ENCODE data around the gene OSBPL6.

- TF ChIP-seq CTCF (IDR thresholded peaks at IDR 0.05 in 2 of 3, conservative IDR thresholded peaks at IDR 0.05 in 1 of 3; ENCODE audit: borderline replicate concordance in 1 of 3, insufficient read depth in 1 of 3, low read depth in 2 of 3, low read length in 2 of 3) (no peak), POLR2A (IDR thresholded peaks at IDR 0.05; ENCODE audit: borderline replicate concordance, extremely low read depth, insufficient read depth, insufficient read length) (no peak), ZBTB33 (IDR thresholded peaks at IDR 0.05; ENCODE audit: extremely low read depth, insufficient replicate concordance, low read length) (no peak), EZH2 (IDR thresholded peaks at IDR 0.05) (no peak), REST (IDR thresholded peaks at IDR 0.05; ENCODE audit: low read depth) (no peak), EGR1 (IDR thresholded peaks at IDR 0.05; ENCODE audit: low read depth) (no peak), ZNF274 (IDR thresholded peaks at IDR 0.05; ENCODE audit: low read depth, low read length) (no peak), SIN3A (IDR thresholded peaks at IDR 0.05; ENCODE audit: low read depth) (no peak)
Observed at GRCh38 chr2:178211460-178211859, 17.1 kb downstream of the OSBPL6 start.

Measured in HCT116 (cell line).